Measurements from ENCODE around the gene MAP2K1.
"Not testable (repeated sequence)": the region's sequence is repeated elsewhere in the genome, so short reads cannot be mapped to it uniquely, and the experiment has no call there.

DNA sequence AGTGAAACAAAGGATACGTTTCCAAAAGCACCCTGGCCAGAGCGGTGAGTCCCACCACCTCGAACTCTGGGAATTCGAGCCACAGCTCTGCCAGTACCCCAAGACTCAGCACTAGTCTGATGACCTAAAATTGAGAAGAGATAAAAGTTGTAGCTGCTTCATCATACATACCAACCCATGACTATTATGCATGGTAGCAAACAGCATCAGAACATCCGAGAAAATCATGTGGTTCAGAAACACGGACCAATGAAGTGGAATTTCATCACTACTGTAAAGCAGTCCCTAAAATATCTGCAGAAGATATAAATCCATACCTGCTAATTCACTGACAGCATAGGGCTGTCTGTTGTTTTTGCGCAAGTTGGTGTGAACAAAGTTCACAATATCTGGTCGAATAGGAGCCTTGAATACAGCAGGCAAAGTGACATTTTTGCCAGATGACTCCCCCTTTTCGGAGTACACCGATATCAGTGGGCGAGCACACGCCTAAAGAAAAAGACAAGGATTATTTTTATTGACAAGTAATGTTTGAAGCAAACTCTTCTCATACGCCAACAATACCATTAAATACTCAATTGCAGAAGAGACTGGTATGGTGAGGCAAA is 116.4 kb downstream of the MAP2K1 start:
- TF ChIP-seq POLR2A (IDR thresholded peaks at IDR 0.05) = not testable (repeated sequence)
- TF ChIP-seq, protein P1, sequence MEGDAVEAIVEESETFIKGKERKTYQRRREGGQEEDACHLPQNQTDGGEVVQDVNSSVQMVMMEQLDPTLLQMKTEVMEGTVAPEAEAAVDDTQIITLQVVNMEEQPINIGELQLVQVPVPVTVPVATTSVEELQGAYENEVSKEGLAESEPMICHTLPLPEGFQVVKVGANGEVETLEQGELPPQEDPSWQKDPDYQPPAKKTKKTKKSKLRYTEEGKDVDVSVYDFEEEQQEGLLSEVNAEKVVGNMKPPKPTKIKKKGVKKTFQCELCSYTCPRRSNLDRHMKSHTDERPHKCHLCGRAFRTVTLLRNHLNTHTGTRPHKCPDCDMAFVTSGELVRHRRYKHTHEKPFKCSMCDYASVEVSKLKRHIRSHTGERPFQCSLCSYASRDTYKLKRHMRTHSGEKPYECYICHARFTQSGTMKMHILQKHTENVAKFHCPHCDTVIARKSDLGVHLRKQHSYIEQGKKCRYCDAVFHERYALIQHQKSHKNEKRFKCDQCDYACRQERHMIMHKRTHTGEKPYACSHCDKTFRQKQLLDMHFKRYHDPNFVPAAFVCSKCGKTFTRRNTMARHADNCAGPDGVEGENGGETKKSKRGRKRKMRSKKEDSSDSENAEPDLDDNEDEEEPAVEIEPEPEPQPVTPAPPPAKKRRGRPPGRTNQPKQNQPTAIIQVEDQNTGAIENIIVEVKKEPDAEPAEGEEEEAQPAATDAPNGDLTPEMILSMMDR (IDR thresholded peaks at IDR 0.05 in 4 of 5, conservative IDR thresholded peaks at IDR 0.05 in 1 of 5) = not testable (repeated sequence)

Data from gastrocnemius medialis (tissue), 4 donors.